A549 treated with GW870086 at 1 μM for 4 hours (cell line): ENCODE results near the gene STBD1. TPM values are rescaled to one million over a fixed set of nuclear protein-coding genes. Genes with fewer than 3 reads are reported as not detected.

Experiments
- total RNA-seq: library from RNA; stranded (reverse); fragments of 200-300 nt; extraction: Qiagen RNA extraction; gene quantifications from 5 replicates; pipeline ENCODE4 v1.2.3, GENCODE V29; 2022; ENCODE audit warnings: low read depth

STBD1 gene
- 9.5 to 11.5 TPM (median 10.1 TPM) in 5 replicates for total RNA-seq

GRCh38 chr4:76305971-76306881 lies at the start of gene STBD1:
STBD1 (plus strand) TSS chr4:76306733; CDS start chr4:76306770, 37 bp downstream.

Other genes starting within 250 kb of the STBD1 start
- not detected in 5 replicates for gene ART3, start 232.0 kb upstream of the STBD1 start, total RNA-seq
- gene NUP54, start 158.3 kb upstream of the STBD1 start, total RNA-seq, result 27.5 to 38.2 TPM (median 28.6 TPM) in 5 replicates
- 44.9 to 50.0 TPM (median 49.4 TPM) in 5 replicates for gene SCARB2, start 92.9 kb upstream of the STBD1 start, total RNA-seq
- gene FAM47E, start 55.0 kb upstream of the STBD1 start, total RNA-seq, result 0.09 to 0.32 TPM (median 0.22 TPM) in 4 of 5 replicates, not detected in the other
- gene CCDC158, start 114.4 kb downstream of the STBD1 start, total RNA-seq, result not detected in 5 replicates
- gene SHROOM3, start 128.5 kb downstream of the STBD1 start, total RNA-seq, result 8.3 to 11.7 TPM (median 10.8 TPM) in 5 replicates